ENCODE data around the gene PCYT2. TPM values are rescaled to one million over a fixed set of nuclear protein-coding genes. Genes with fewer than 3 reads are reported as not detected.

Gene PCYT2
- total and polyA plus RNA-seq, 8 donors, result 12.7 to 57.7 (median 19.6) TPM

DNA sequence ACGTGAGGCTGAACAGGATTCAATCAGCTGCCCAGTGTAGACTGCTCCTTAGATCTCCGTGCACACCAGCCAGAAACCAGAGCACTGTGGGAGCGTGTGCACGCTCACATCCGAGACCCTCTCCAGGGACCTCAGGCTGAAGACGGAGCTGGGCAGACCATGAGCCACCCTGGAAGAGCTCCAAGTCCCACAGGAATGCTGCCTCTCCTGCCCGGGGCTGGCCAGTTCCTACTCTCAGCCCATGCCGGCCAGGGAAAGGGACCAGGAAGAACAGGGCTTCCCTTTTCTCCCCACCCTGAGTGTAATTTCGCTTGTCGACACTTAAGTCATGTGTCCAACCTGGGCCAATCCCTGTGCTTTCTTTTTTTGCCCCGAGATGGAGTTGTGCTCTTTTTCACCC, 26.7 kb downstream of the PCYT2 start:
- ATAC-seq, result no peak
- peaks cover 0 to 93% of the 10 kb centered on the region in 2 donors for H3K36me3 ChIP-seq

DNA sequence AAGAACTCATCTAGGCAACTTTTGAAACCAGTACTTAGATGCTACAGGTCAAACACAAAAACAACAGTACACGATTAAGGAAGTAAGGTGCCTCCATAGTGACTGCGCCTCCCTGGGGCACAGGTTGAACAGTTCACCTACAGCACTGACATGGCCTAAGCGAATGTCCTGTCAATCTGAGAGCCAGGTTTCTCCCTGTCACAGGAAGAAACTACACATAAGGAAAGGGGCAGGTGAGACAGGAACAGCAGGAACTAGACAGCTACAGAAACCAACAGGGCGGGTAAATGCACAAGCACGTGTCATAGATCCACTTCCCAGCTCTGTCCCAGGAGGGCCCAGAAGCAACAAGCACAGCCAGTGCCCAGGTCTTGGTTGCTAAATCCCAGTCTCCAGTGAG, 32.1 kb downstream of the PCYT2 start:
- DNase-seq (no peak), ATAC-seq (no peak)
- H3K27ac ChIP-seq, result no peak overlapping the region
- H3K27me3 ChIP-seq, result no peaks in the 10 kb centered on the region
- peaks cover 0 to 59% of the 10 kb centered on the region in 2 donors for H3K36me3 ChIP-seq
- intact Hi-C loops (cut with DNase I), result no loop called here
- TF ChIP-seq, protein P1, sequence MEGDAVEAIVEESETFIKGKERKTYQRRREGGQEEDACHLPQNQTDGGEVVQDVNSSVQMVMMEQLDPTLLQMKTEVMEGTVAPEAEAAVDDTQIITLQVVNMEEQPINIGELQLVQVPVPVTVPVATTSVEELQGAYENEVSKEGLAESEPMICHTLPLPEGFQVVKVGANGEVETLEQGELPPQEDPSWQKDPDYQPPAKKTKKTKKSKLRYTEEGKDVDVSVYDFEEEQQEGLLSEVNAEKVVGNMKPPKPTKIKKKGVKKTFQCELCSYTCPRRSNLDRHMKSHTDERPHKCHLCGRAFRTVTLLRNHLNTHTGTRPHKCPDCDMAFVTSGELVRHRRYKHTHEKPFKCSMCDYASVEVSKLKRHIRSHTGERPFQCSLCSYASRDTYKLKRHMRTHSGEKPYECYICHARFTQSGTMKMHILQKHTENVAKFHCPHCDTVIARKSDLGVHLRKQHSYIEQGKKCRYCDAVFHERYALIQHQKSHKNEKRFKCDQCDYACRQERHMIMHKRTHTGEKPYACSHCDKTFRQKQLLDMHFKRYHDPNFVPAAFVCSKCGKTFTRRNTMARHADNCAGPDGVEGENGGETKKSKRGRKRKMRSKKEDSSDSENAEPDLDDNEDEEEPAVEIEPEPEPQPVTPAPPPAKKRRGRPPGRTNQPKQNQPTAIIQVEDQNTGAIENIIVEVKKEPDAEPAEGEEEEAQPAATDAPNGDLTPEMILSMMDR (IDR thresholded peaks at IDR 0.05), result no peak
- H3K4me1 ChIP-seq, result no peaks in the 10 kb centered on the region
- no peak overlapping the region for H3K4me3 ChIP-seq
- H3K9me3 ChIP-seq, result no peaks in the 10 kb centered on the region

More for the DNA sequence above, 26.7 kb downstream of the PCYT2 start:
- TF ChIP-seq, protein P1 (IDR thresholded peaks at IDR 0.05), result no peak
- peaks cover 0 to 4% of the 10 kb centered on the region in 2 donors for H3K4me1 ChIP-seq
- no peaks in the 10 kb centered on the region for H3K9me3 ChIP-seq
- DNase-seq, result no peak
- intact Hi-C loops (cut with DNase I), result no loop called here
- no peaks in the 10 kb centered on the region for H3K27me3 ChIP-seq
- no peak overlapping the region for H3K27ac ChIP-seq
- H3K4me3 ChIP-seq, result no peak overlapping the region

DNA sequence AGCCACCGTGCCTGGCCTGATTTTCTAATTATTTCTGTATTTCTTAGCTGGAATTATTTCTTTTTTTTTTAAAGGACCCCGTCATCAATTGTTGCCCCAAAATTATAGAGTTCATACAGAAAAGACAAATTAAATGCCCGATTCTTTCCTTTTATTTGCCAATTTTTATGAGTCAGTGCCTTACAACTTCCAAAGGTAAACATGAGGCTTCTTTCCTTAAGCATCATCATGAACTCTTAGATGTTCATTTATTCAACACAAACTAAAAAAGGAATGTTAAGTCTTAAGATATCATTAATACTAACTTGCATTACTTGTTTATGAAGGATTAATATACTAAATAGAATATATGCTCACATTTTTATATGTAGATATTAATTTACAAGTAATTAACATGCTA, 32.9 kb downstream of the PCYT2 start:
- intact Hi-C loops (cut with DNase I), result no loop called here
- DNase-seq (no peak), ATAC-seq (no peak)
- Histone ChIP-seq H3K9me3 (no peaks in the 10 kb centered on the region), H3K27me3 (no peaks in the 10 kb centered on the region), H3K4me3 (no peak overlapping the region), H3K36me3 (peaks cover 0 to 50% of the 10 kb centered on the region in 2 donors), H3K27ac (no peak overlapping the region), H3K4me1 (no peaks in the 10 kb centered on the region)
- TF ChIP-seq, protein P1 (IDR thresholded peaks at IDR 0.05), result no peak

DNA sequence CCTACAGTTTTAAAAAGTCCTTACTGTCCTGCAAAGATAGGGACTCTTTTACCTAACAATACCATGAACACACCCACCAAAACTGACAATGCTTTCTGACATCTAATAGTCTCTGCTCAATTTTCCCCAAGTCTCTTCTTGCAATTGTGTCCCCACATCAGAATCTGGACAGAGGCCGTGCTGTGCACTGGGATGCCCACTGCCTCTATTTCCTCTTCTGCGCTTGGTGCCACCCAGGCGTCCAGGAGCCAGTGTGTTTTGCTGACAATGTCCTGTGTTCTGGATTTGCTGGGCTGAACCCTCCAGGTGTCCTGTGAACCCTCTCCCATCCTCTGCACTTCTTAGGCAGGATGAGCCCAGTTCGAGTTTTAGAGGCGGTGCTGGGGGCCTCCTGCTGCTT, 33.6 kb downstream of the PCYT2 start:
- Histone ChIP-seq H3K4me1 (peaks cover 0 to 4% of the 10 kb centered on the region in 2 donors), H3K27ac (no peak overlapping the region), H3K4me3 (no peak overlapping the region), H3K36me3 (peaks cover 0 to 43% of the 10 kb centered on the region in 2 donors), H3K9me3 (no peaks in the 10 kb centered on the region), H3K27me3 (no peaks in the 10 kb centered on the region)
- ATAC-seq (no peak), DNase-seq (no peak)
- intact Hi-C loops (cut with DNase I), result no loop called here
- TF ChIP-seq, protein P1 (IDR thresholded peaks at IDR 0.05), result no peak

DNA sequence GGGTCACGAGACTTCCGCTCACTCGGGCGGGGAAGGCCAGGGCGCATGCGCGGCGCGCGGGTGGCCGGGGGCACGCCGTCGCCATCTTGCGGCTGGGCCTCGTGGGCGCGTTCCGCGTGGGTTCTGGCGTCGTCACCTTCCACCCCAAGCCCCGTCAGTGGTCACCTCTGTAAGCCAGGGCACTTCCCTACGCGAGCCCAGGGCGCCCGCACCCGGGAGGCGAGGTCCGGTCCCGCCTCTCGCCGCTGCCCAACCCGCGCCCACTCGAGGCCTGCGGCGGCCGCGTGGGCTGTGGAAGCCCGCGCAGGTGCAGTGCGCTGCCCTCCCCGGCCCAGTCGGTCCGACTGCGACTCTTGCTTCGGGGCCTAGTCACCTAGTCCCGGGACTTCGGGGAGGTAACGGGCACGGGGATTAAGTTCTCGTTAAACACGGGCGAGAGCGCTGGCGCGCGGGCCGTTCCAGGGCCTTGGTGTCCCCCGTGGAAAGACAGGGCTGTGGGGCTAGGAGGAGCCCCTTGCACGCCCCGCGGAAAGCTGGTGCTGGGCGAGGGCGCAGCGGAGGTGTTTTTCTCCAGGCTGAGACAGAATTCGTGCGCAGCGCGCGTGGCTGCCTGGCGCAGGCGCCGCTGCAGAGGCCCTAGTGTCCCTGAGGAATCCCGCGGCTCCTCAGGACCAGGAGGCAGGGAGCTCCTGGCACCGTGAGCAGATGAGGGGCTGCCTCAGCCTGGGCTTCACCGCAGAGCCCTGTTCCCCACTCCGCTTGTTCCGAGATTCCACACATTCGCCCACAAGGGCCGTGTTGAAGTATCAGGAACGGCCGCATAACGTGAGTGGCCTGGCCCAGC, 39.6 kb downstream of the PCYT2 start:
- peak overlapping the region; percentile 97 to 98 for H3K27ac ChIP-seq
- DNase-seq (peak; percentile 86 to 98 (median 94)), ATAC-seq (peak; percentile 67)
- intact Hi-C loops (cut with DNase I), result no loop called here
- H3K4me1 ChIP-seq, result peaks cover 15 to 54% of the 10 kb centered on the region in 2 donors
- TF ChIP-seq, protein P1 (IDR thresholded peaks at IDR 0.05), result no peak
- H3K27me3 ChIP-seq, result no peaks in the 10 kb centered on the region
- no peaks in the 10 kb centered on the region for H3K9me3 ChIP-seq
- peaks cover 4 to 36% of the 10 kb centered on the region in 2 donors for H3K36me3 ChIP-seq
- H3K4me3 ChIP-seq, result peak overlapping the region; percentile 90 to 97
